ENCODE data around the gene TMPRSS4. TPM values are rescaled to one million over a fixed set of nuclear protein-coding genes. Genes with fewer than 3 reads are reported as not detected.

TMPRSS4 gene
- total RNA-seq, 1 donor from 2014 or later, result 7.9 TPM

- ATAC-seq (no peak), DNase-seq (no peak)
- H3K9me3 ChIP-seq, result no peaks in the 10 kb centered on the region
- H3K27me3 ChIP-seq (ENCODE audit: low read depth), result no peaks in the 10 kb centered on the region
- no peaks in the 10 kb centered on the region for H3K4me1 ChIP-seq
- H3K36me3 ChIP-seq, result no peaks in the 10 kb centered on the region
- intact Hi-C loops (cut with DNase I), result no loop called here
- H3K27ac ChIP-seq, result no peak overlapping the region
- no peak for TF ChIP-seq CTCF (IDR thresholded peaks at IDR 0.05)
- no peak overlapping the region for H3K4me3 ChIP-seq
These were observed 11.9 kb upstream of the TMPRSS4 start for GRCh38 chr11:118064956-118065355.

GRCh38 chr11:118065384-118065783 is 11.5 kb upstream of the TMPRSS4 start:
- intact Hi-C loops (cut with DNase I), result no loop called here
- Histone ChIP-seq H3K27ac (no peak overlapping the region), H3K4me3 (no peak overlapping the region), H3K9me3 (no peaks in the 10 kb centered on the region), H3K27me3 (ENCODE audit: low read depth) (no peaks in the 10 kb centered on the region), H3K4me1 (no peaks in the 10 kb centered on the region), H3K36me3 (no peaks in the 10 kb centered on the region)
- ATAC-seq, result no peak
- DNase-seq, result no peak
- TF ChIP-seq CTCF (IDR thresholded peaks at IDR 0.05), result no peak

- Histone ChIP-seq H3K4me1 (no peaks in the 10 kb centered on the region), H3K36me3 (no peaks in the 10 kb centered on the region), H3K9me3 (no peaks in the 10 kb centered on the region), H3K27me3 (ENCODE audit: low read depth) (no peaks in the 10 kb centered on the region), H3K4me3 (no peak overlapping the region), H3K27ac (no peak overlapping the region)
- TF ChIP-seq CTCF (IDR thresholded peaks at IDR 0.05), result no peak
- DNase-seq (no peak), ATAC-seq (no peak)
- intact Hi-C loops (cut with DNase I), result no loop called here
These were observed 9.9 kb upstream of the TMPRSS4 start for GRCh38 chr11:118067006-118067405.

- no peak overlapping the region for H3K27ac ChIP-seq
- TF ChIP-seq CTCF (IDR thresholded peaks at IDR 0.05), result no peak
- no peaks in the 10 kb centered on the region for H3K27me3 ChIP-seq (ENCODE audit: low read depth)
- no peak overlapping the region for H3K4me3 ChIP-seq
- intact Hi-C loops (cut with DNase I), result no loop called here
- H3K9me3 ChIP-seq, result no peaks in the 10 kb centered on the region
- H3K4me1 ChIP-seq, result no peaks in the 10 kb centered on the region
- ATAC-seq (no peak), DNase-seq (no peak)
- no peaks in the 10 kb centered on the region for H3K36me3 ChIP-seq
These were observed 8.5 kb upstream of the TMPRSS4 start for GRCh38 chr11:118068206-118068944.

- DNase-seq, result no peak
- no peak for TF ChIP-seq CTCF (IDR thresholded peaks at IDR 0.05)
- intact Hi-C loops (cut with DNase I), result no loop called here
These were observed 7.8 kb upstream of the TMPRSS4 start for GRCh38 chr11:118068945-118069612.

More at GRCh38 chr11:118068945-118069612, 7.8 kb upstream of the TMPRSS4 start:
- Histone ChIP-seq H3K4me1 (no peaks in the 10 kb centered on the region), H3K36me3 (no peaks in the 10 kb centered on the region), H3K27ac (no peak overlapping the region), H3K27me3 (ENCODE audit: low read depth) (no peaks in the 10 kb centered on the region), H3K9me3 (no peaks in the 10 kb centered on the region), H3K4me3 (no peak overlapping the region)
- ATAC-seq, result no peak
